DOHH2 (cell line): ENCODE measurements around the gene GLOD5.

ENCODE experiments used
- H3F3A ChIP-seq: fragments of 200-600 bp; sonication (generic), shearing (Covaris generic); 2 replicates; pipeline ENCODE4 v1.6.0; 2016; ENCODE audit warnings: antibody characterized with exemption, mild to moderate bottlenecking; ENCODE audit not compliant: control insufficient read depth, insufficient read depth
- H3K27ac ChIP-seq: fragments of 200-600 bp; sonication (generic); 2 replicates; pipeline ENCODE4 v1.5.1; 2014; ENCODE audit warnings: low read depth, mild to moderate bottlenecking, low read length, moderate library complexity
- H3K27me3 ChIP-seq: fragments of 200-600 bp; sonication (generic); 2 replicates; pipeline ENCODE4 v1.6.1; 2014; ENCODE audit warnings: mild to moderate bottlenecking, low read length, mixed read lengths; ENCODE audit not compliant: control insufficient read depth
- H3K36me3 ChIP-seq: fragments of 200-600 bp; sonication (generic); 2 replicates; pipeline ENCODE4 v1.6.1; 2014; ENCODE audit warnings: mild to moderate bottlenecking, low read length, moderate library complexity, mixed read lengths; ENCODE audit not compliant: control insufficient read depth
- H3K4me1 ChIP-seq: fragments of 200-600 bp; sonication (generic); 2 replicates; pipeline ENCODE4 v1.6.1; 2014; ENCODE audit warnings: mild to moderate bottlenecking, low read length, mixed read lengths; ENCODE audit not compliant: control insufficient read depth
- H3K4me2 ChIP-seq: fragments of 200-600 bp; sonication (generic); 2 replicates; pipeline ENCODE4 v1.6.0; 2014; ENCODE audit warnings: mild to moderate bottlenecking, low read length, moderate library complexity
- H3K4me3 ChIP-seq: fragments of 200-600 bp; sonication (generic); 2 replicates; pipeline ENCODE4 v1.5.1; 2014; ENCODE audit warnings: mild to moderate bottlenecking, low read length, mixed read lengths
- H3K79me2 ChIP-seq: fragments of 200-600 bp; sonication (generic); 2 replicates; pipeline ENCODE4 v1.6.1; 2014; ENCODE audit warnings: mild to moderate bottlenecking, low read length, mixed read lengths; ENCODE audit not compliant: control insufficient read depth
- H3K9me2 ChIP-seq: fragments of 200-600 bp; sonication (generic); replicated peaks from 2 replicates; pipeline ENCODE4 v1.6.1; 2014; ENCODE audit warnings: mild to moderate bottlenecking, low read length, mixed read lengths; ENCODE audit not compliant: control insufficient read depth
- H3K9me3 ChIP-seq: fragments of 200-600 bp; sonication (generic); 2 replicates; pipeline ENCODE4 v1.6.1; 2014; ENCODE audit warnings: antibody characterized with exemption, low read length, mixed read lengths; ENCODE audit not compliant: control insufficient read depth, insufficient read depth
- H4K20me1 ChIP-seq: fragments of 200-600 bp; sonication (generic); 2 replicates; pipeline ENCODE4 v1.6.0; 2014; ENCODE audit warnings: low read depth, mild to moderate bottlenecking, antibody characterized with exemption, low read length, moderate library complexity; ENCODE audit not compliant: control insufficient read depth, insufficient read depth
- CTCF ChIP-seq: fragments of 200-600 bp; sonication (generic); IDR thresholded peaks from one replicate; pipeline ENCODE4 v1.5.1; 2014; ENCODE audit warnings: antibody characterized with exemption, mild to moderate bottlenecking, low read depth, low read length; ENCODE audit not compliant: poor library complexity, severe bottlenecking
- EZH2phosphoT487 ChIP-seq: fragments of 200-600 bp; sonication (generic); IDR thresholded peaks from 2 replicates; pipeline ENCODE4 v1.6.1; 2017; ENCODE audit warnings: borderline replicate concordance, mild to moderate bottlenecking, antibody characterized with exemption, low read length, moderate library complexity, mixed read lengths

Gene GLOD5

GRCh38 chrX:48786341-48786800 lies 24.8 kb downstream of the GLOD5 start, which contains the start of gene GATA1:
Gene GATA1, plus strand, starts transcription at chrX:48786590. Its CDS starts 4,520 bp downstream, at chrX:48791110.
- TF ChIP-seq EZH2phosphoT487 (no peak), CTCF (no peak)
- H3K4me2 ChIP-seq: no peak within 1 kb of the TSS
- no peaks in the 10 kb centered on the region for H3F3A ChIP-seq
- H3K4me3 ChIP-seq: no peak within 1 kb of the TSS
- no peaks in the 10 kb centered on the region for H3K9me2 ChIP-seq
- no peaks in the 10 kb centered on the region for H3K79me2 ChIP-seq
- H3K27ac ChIP-seq: no peak within 1 kb of the TSS
- H3K27me3 ChIP-seq: no peaks in the 10 kb centered on the region
- no peaks in the 10 kb centered on the region for H4K20me1 ChIP-seq
- no peaks in the 10 kb centered on the region for H3K4me1 ChIP-seq
- no peaks in the 10 kb centered on the region for H3K36me3 ChIP-seq
- no peaks in the 10 kb centered on the region for H3K9me3 ChIP-seq

DNA sequence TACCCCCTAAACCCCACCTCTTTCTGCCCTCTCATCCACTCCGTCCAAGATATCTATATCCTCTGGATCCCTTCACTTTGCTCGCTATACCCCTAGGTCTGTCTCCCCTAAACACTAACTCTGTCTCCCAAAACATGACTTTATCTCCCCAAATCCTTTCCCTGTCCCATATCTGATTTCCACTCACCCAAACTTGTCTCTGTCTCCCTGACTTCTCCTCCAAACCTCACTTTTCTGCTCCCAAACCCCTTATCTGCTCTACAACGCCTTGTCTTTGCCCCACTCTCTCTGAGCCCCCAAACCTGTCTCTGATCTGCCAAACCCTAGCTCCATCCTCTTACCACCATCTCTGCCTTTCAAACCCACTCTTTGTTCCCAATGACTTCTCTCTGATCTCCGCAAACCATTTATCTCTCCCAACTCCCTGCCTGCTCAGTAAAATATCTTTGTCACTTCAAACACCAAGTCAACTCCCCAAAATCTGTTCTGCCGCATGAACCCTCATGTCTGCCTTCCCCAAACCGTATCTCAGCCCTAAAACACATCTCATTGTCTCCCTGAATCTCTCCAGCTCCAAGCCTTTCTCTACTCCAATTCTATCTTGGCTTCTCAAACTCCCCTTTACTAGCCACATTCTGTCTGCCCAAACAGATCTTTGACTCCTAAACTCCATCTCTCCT lies 25.4 kb downstream of the GLOD5 start:
- Histone ChIP-seq H4K20me1 (no peaks in the 10 kb centered on the region), H3K36me3 (no peaks in the 10 kb centered on the region), H3F3A (no peaks in the 10 kb centered on the region), H3K9me2 (no peaks in the 10 kb centered on the region), H3K79me2 (no peaks in the 10 kb centered on the region), H3K9me3 (no peaks in the 10 kb centered on the region), H3K27ac (no peak overlapping the region), H3K27me3 (no peaks in the 10 kb centered on the region), H3K4me1 (no peaks in the 10 kb centered on the region), H3K4me3 (no peak overlapping the region), H3K4me2 (no peak overlapping the region)
- TF ChIP-seq EZH2phosphoT487 (no peak), CTCF (no peak)

DNA sequence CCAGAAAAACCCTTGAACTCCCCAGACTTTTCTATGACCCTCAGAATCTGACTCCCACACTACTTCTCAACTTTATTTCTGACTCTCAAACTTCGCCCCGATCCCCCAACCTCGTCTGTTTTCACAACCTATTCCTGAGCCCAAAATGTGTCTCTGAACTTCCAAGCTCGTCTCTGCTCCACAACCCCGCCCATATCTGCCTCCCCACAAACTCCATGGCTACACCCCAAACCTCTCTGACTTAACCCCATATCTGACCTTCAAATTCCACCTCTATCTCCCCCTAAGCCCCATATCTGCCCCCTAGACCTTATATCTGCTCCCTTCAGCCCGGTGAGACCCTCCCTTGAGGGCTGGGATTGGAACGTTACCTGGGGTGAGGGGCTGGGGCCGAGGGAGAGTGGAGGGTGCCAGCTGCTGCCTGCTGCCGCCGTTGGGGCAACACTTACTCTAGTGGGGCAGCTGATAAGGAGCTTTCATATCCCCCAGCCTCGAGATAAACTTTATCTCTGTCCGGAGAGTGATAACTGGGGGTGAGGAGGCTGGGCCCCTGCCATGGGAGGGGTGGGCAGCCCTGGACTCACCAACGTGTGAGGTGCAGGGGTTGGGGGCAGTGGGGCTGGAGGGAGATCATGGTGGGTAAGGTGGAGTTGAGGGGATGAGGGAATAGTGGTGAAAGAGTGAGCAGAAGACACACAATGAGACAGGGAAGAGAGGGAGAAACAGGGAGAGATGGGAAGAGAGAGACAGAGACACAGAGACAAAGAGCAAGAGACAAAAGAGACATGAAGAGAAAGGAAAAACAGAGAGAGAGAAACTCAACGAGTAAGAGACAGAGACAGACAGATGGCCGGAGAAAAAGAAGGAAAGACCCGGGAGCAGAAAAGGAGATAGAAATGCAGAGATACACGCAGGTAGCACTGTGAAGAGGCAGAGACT lies 26.2 kb downstream of the GLOD5 start:
- H3F3A ChIP-seq: no peaks in the 10 kb centered on the region
- TF ChIP-seq EZH2phosphoT487 (no peak), CTCF (no peak)
- no peaks in the 10 kb centered on the region for H3K4me1 ChIP-seq
- H3K9me2 ChIP-seq: no peaks in the 10 kb centered on the region
- no peaks in the 10 kb centered on the region for H3K9me3 ChIP-seq
- H3K27ac ChIP-seq: no peak overlapping the region
- no peak overlapping the region for H3K4me2 ChIP-seq
- no peaks in the 10 kb centered on the region for H4K20me1 ChIP-seq
- H3K27me3 ChIP-seq: no peaks in the 10 kb centered on the region
- H3K79me2 ChIP-seq: no peaks in the 10 kb centered on the region
- H3K36me3 ChIP-seq: no peaks in the 10 kb centered on the region
- H3K4me3 ChIP-seq: no peak overlapping the region
